Panc1 (cell line): ENCODE results near the gene RPRD1B. TPM values are rescaled to one million over a fixed set of nuclear protein-coding genes. Genes with fewer than 3 reads are reported as not detected.
A peak's percentile ranks its signal among the peaks of the same experiment; 100 is the strongest.

ENCODE experiments used
- ATAC-seq: fragments of 200-7000 bp; cut with Tn5 transposase; 2 replicates; pipeline ENCODE4 v1.9.1; 2020; ENCODE audit warnings: mild to moderate bottlenecking, moderate library complexity
- BruUV-seq: library from RNA; stranded (reverse); fragments of 400-500 nt; replicated peaks from 2 replicates; lab custom pipeline; 2021; lab: Mats Ljungman, UMichigan
- CTCF ChIA-PET: fragments of 300-600 bp; sonication (Branson Sonifier 250); formaldehyde crosslinking; loops from one replicate; lab custom pipeline; 2022; ENCODE audit warnings: antibody characterized with exemption; lab: Charles Lee
- POLR2A ChIA-PET: fragments of 300-600 bp; sonication (Branson Sonifier 250); formaldehyde crosslinking; loops from one replicate; lab custom pipeline; 2022; ENCODE audit warnings: antibody characterized with exemption; lab: Charles Lee
- DNase-seq: peaks from one replicate; pipeline ENCODE4 v3.0.0-alpha.2; 2010; ENCODE audit warnings: low read depth, low spot score
- H3K27ac ChIP-seq: 2 replicates; pipeline ENCODE4 v1.5.1; 2011; ENCODE audit warnings: mild to moderate bottlenecking, low read length, inconsistent platforms
- H3K27me3 ChIP-seq: fragments of 200-500 bp; sonication (Bioruptor generic); 2 replicates; pipeline ENCODE4 v1.6.0; 2014; ENCODE audit warnings: low read length, inconsistent platforms; ENCODE audit not compliant: control insufficient read depth, insufficient read depth
- H3K36me3 ChIP-seq: fragments of 200-500 bp; sonication (Bioruptor generic); 2 replicates; pipeline ENCODE4 v1.5.1; 2014; ENCODE audit warnings: inconsistent platforms, mild to moderate bottlenecking, low read length, moderate library complexity; ENCODE audit not compliant: control insufficient read depth, insufficient read depth
- H3K4me1 ChIP-seq: 2 replicates; pipeline ENCODE4 v1.5.1; 2011; ENCODE audit warnings: inconsistent platforms, mild to moderate bottlenecking, low read length, moderate library complexity; ENCODE audit not compliant: control insufficient read depth, insufficient read depth
- H3K4me3 ChIP-seq, 2 experiments: 2 replicates each; pipeline ENCODE4 v1.5.1; 2011 to 2012; ENCODE audit warnings: low read depth in 2 of 2, low read length in 2 of 2, mild to moderate bottlenecking in 2 of 2, inconsistent platforms in 1 of 2, moderate library complexity in 1 of 2
- H3K9me3 ChIP-seq: fragments of 200-500 bp; sonication (Bioruptor generic); 2 replicates; pipeline ENCODE4 v1.5.1; 2014; ENCODE audit warnings: low read depth, mild to moderate bottlenecking, inconsistent platforms, low read length, moderate library complexity; ENCODE audit not compliant: control insufficient read depth, insufficient read depth
- POLR2AphosphoS5 ChIP-seq: IDR thresholded peaks from 2 replicates; pipeline ENCODE4 v1.6.1; 2012; ENCODE audit warnings: mild to moderate bottlenecking, low read depth, low read length, moderate library complexity
- SIN3A ChIP-seq: IDR thresholded peaks from 2 replicates; pipeline ENCODE4 v1.6.1; 2012; ENCODE audit warnings: low read depth, mild to moderate bottlenecking, low read length, moderate library complexity, borderline replicate concordance; ENCODE audit not compliant: insufficient read depth
- TCF7L2 ChIP-seq: IDR thresholded peaks from 2 replicates; pipeline ENCODE4 v1.6.1; 2011; ENCODE audit warnings: mild to moderate bottlenecking, low read depth, low read length, inconsistent platforms
- in situ Hi-C: cut with HindIII; loops from 2 replicates; pipeline ENCODE4 v1.10.0; 2016; ENCODE audit warnings: low sequenced_read_pairs, low pct_unique_long_range_greater_than_20kb
- intact Hi-C: fragments of 100-400 bp; cut with micrococcal nuclease; formaldehyde crosslinking; loops from one replicate; pipeline ENCODE4 v1.10.0; 2022; ENCODE audit not compliant: unreplicated experiment
- total RNA-seq: library from RNA; stranded (reverse); gene quantifications from one replicate; pipeline ENCODE4 v1.2.1, GENCODE V29; 2021; ENCODE audit not compliant: unreplicated experiment
- TF ChIP-seq, protein P1 (sequence below), 2 experiments: IDR thresholded peaks; 2 replicates each; pipeline ENCODE4 v1.6.1; 2011 to 2012; ENCODE audit warnings: low read depth in 2 of 2, control low read depth in 1 of 2, low read length in 1 of 2, mild to moderate bottlenecking in 1 of 2, moderate library complexity in 1 of 2; ENCODE audit not compliant: insufficient read depth in 1 of 2
- TF ChIP-seq, protein P2 (sequence below): fragments of 450-650 bp; IDR thresholded peaks from 2 replicates; pipeline ENCODE4 v1.5.1; 2017; ENCODE audit warnings: mild to moderate bottlenecking

The RPRD1B gene
- total RNA-seq, 1 experiment from 2014 or later = 33.6 TPM

DNA sequence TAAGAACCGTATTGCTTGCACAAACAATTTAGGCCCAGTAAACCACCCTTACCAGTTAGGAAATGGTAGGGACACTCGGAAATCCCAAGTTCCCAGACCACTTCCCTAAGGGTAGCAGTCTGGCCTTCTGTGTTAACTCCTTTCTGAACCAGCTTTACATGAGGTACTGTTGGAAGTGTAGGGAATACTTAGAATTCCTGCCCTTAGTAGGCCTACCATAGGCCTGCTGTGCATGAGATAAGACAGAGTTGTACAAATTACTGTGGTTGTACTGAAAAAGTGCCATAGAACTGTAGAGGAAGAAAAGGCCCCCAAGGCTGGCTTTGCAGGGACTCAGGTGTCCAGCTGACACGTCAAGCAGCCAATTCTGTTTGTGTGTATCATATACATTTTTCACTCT is 11.1 kb downstream of the RPRD1B start:
- intact Hi-C loops = no loop called here
- H3K36me3 ChIP-seq = peaks cover 32% of the 10 kb centered on the region
- no TSS peak for BruUV-seq

DNA sequence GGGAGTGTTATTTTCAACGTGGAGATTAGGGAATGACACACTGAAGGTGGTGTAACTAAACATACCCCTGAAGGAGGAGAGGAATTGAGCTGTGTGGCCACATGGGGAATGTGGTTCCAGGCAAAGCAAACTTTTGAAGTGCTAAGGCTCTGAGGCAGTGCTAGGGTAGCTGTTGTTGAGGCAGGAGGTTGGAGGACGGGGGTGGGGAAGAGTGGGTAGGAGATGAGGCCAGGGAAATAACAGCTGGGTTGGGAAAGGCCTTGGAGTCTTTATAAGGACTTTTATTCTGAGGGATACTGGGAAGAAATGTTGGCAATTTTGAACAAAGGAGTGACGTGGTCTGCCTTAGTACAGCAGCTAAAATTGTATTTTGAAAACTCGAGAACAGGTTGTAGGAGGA is 13.0 kb downstream of the RPRD1B start:
- POLR2A ChIA-PET = no interaction called here
- no peak overlapping the region for H3K4me3 ChIP-seq
- H3K36me3 ChIP-seq = peaks cover 30% of the 10 kb centered on the region
- H3K4me1 ChIP-seq = peaks cover 7% of the 10 kb centered on the region
- intact Hi-C loops = no loop called here
- no peaks in the 10 kb centered on the region for H3K27me3 ChIP-seq
- in situ Hi-C loops = no loop called here
- H3K27ac ChIP-seq = no peak overlapping the region
- ATAC-seq (no peak), DNase-seq (no peak)
- BruUV-seq = TSS peak; percentile 33
- no peaks in the 10 kb centered on the region for H3K9me3 ChIP-seq
- CTCF ChIA-PET = no interaction called here
- TF ChIP-seq, protein P1, sequence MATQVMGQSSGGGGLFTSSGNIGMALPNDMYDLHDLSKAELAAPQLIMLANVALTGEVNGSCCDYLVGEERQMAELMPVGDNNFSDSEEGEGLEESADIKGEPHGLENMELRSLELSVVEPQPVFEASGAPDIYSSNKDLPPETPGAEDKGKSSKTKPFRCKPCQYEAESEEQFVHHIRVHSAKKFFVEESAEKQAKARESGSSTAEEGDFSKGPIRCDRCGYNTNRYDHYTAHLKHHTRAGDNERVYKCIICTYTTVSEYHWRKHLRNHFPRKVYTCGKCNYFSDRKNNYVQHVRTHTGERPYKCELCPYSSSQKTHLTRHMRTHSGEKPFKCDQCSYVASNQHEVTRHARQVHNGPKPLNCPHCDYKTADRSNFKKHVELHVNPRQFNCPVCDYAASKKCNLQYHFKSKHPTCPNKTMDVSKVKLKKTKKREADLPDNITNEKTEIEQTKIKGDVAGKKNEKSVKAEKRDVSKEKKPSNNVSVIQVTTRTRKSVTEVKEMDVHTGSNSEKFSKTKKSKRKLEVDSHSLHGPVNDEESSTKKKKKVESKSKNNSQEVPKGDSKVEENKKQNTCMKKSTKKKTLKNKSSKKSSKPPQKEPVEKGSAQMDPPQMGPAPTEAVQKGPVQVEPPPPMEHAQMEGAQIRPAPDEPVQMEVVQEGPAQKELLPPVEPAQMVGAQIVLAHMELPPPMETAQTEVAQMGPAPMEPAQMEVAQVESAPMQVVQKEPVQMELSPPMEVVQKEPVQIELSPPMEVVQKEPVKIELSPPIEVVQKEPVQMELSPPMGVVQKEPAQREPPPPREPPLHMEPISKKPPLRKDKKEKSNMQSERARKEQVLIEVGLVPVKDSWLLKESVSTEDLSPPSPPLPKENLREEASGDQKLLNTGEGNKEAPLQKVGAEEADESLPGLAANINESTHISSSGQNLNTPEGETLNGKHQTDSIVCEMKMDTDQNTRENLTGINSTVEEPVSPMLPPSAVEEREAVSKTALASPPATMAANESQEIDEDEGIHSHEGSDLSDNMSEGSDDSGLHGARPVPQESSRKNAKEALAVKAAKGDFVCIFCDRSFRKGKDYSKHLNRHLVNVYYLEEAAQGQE (IDR thresholded peaks at IDR 0.05; ENCODE audit: insufficient read depth in 1 of 2, low read depth in 2 of 2, low read length in 1 of 2) = no peak
- TF ChIP-seq SIN3A (no peak), TCF7L2 (no peak), POLR2AphosphoS5 (no peak)
- TF ChIP-seq, protein P2, sequence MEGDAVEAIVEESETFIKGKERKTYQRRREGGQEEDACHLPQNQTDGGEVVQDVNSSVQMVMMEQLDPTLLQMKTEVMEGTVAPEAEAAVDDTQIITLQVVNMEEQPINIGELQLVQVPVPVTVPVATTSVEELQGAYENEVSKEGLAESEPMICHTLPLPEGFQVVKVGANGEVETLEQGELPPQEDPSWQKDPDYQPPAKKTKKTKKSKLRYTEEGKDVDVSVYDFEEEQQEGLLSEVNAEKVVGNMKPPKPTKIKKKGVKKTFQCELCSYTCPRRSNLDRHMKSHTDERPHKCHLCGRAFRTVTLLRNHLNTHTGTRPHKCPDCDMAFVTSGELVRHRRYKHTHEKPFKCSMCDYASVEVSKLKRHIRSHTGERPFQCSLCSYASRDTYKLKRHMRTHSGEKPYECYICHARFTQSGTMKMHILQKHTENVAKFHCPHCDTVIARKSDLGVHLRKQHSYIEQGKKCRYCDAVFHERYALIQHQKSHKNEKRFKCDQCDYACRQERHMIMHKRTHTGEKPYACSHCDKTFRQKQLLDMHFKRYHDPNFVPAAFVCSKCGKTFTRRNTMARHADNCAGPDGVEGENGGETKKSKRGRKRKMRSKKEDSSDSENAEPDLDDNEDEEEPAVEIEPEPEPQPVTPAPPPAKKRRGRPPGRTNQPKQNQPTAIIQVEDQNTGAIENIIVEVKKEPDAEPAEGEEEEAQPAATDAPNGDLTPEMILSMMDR = no peak

More for the DNA sequence above, 11.1 kb downstream of the RPRD1B start:
- DNase-seq (no peak), ATAC-seq (no peak)
- Histone ChIP-seq H3K4me3 (no peak overlapping the region), H3K27ac (no peak overlapping the region), H3K4me1 (peaks cover under 1% of the 10 kb centered on the region), H3K9me3 (no peaks in the 10 kb centered on the region), H3K27me3 (no peaks in the 10 kb centered on the region)
- ChIA-PET POLR2A (no interaction called here), CTCF (no interaction called here)
- in situ Hi-C loops = no loop called here
- TF ChIP-seq, protein P1 (IDR thresholded peaks at IDR 0.05; ENCODE audit: insufficient read depth in 1 of 2, low read depth in 2 of 2, low read length in 1 of 2) = no peak
- TF ChIP-seq, protein P2 = no peak
- TF ChIP-seq POLR2AphosphoS5 (no peak), TCF7L2 (no peak), SIN3A (no peak)
